Stimulated activated CD4-positive, alpha-beta T cell treated with anti-CD3 and anti-CD28 coated beads, Interleukin-15, amount 100 ng/mL, for 24 hours (primary cell): ENCODE data around the gene HTR6.

Source experiments
- DNase-seq: peaks from one replicate; pipeline ENCODE4 v3.0.0-alpha.2; 2020

HTR6 gene

DNA sequence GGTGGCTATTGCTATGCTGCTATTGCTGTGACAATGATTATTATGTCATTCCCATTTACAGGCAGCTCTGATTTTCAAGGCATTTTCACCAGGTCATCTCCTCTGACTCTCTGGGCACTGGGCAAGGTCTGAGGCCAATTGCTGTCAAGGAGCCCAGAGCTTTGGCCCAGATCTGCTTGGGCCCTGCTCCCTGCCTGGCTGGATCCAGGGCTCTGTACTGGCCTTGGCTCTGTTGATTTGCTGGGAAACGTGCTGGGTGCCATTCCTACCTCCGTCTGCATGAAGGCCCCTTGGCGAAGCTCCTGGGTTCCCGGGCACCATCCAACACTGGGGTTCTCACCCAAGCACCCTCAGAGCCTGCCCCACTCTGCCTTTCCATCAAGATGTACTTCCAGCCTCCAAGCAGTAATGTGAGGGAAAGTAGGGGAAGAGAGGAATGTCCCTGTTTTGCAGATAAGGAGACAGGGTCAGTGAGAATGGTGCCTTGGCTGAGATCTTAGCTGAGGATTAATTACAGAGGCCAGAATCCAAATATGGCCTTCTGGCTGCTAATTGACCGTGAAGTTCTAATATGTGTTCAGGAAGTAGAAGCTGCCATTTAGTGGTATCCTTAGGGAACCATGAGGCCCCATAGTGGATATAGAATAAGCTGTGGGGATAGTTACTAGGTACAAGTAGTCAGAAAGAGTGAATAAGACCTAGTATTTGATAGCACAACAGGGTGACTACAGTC lies 63.9 kb downstream of the HTR6 start:
- no peak for DNase-seq

DNA sequence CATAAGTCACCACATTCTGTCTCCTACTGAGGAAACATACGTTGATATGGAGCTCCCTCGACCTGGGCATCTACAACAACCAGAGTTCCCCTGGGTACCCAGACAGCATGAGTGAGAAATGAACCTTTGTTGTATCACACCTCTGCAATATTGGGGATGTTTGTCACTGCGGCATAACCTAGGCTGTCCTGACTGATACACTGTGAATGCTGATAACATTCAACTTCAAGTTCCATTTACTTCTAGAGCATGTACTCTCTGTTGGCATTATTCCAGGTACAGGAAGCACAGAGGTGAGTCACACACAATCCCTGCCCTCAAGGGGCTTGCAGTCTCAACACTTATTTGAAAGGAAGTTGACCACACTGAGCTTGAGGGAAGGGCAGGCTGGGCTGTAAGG lies 65.6 kb downstream of the HTR6 start:
- DNase-seq, result no peak
